B cell (primary cell): ENCODE measurements around the gene APOC1. TPM values are rescaled to one million over a fixed set of nuclear protein-coding genes. Genes with fewer than 3 reads are reported as not detected.

Experiments
- ATAC-seq: fragments of 200-7000 bp; cut with Tn5 transposase; one replicate; pipeline ENCODE4 v1.10.0; 2021; ENCODE audit warnings: low read depth, mild to moderate bottlenecking, moderate number of reproducible peaks, moderate library complexity
- CTCF ChIA-PET: fragments of 350-600 bp; sonication (Branson Sonifier 250); formaldehyde crosslinking; loops from one replicate; lab custom pipeline; 2021; ENCODE audit warnings: antibody characterized with exemption, inconsistent platforms; lab: Charles Lee
- POLR2A ChIA-PET: fragments of 350-600 bp; sonication (Branson Sonifier 250); formaldehyde crosslinking; loops from one replicate; lab custom pipeline; 2021; ENCODE audit warnings: antibody characterized with exemption; lab: Charles Lee
- DNase-seq: peaks from one replicate; pipeline ENCODE4 v3.0.0; 2013
- H2AFZ ChIP-seq: 2 replicates; pipeline ENCODE4 v1.6.1; 2012; ENCODE audit warnings: mild to moderate bottlenecking, low read depth, low read length; ENCODE audit not compliant: insufficient read depth, poor library complexity, severe bottlenecking
- H3K27ac ChIP-seq, 2 donors: 1 replicate in 1 of 2; 2 replicates in 1 of 2; pipeline ENCODE4 v1.5.1; 2012 to 2013; ENCODE audit warnings: low read length in 2 of 2, mild to moderate bottlenecking in 2 of 2, moderate library complexity in 1 of 2
- H3K27me3 ChIP-seq, 4 experiments: fragments of 200-600 bp in 1 of 4; sonication (generic) in 1 of 4; replicated peaks in 1 of 4; 1 replicate in 2 of 4; 2 replicates in 2 of 4; pipeline versions ENCODE4 v1.6.1 to v1.7.0; 2013 to 2016; ENCODE audit warnings: low read length in 3 of 4, mild to moderate bottlenecking in 2 of 4, mixed read lengths in 1 of 4, moderate library complexity in 1 of 4; ENCODE audit not compliant: insufficient read depth in 4 of 4, control insufficient read depth in 3 of 4; ENCODE audit errors: control extremely low read depth in 1 of 4
- H3K36me3 ChIP-seq, 2 experiments: replicated peaks in 1 of 2; 1 replicate in 1 of 2; 2 replicates in 1 of 2; pipeline versions ENCODE4 v1.6.1 to v1.7.1; 2013; ENCODE audit warnings: low read length in 1 of 2; ENCODE audit not compliant: insufficient read depth in 2 of 2, control insufficient read depth in 1 of 2; ENCODE audit errors: control extremely low read depth in 1 of 2, extremely low read depth in 1 of 2
- H3K4me1 ChIP-seq, 2 donors: fragments of 200-600 bp in 1 of 2; sonication (generic) in 1 of 2; 1 replicate in 1 of 2; 2 replicates in 1 of 2; pipeline versions ENCODE4 v1.5.1 to v1.6.1; 2013 to 2017; ENCODE audit warnings: low read length in 2 of 2; ENCODE audit not compliant: control insufficient read depth in 2 of 2, insufficient read depth in 2 of 2
- H3K4me2 ChIP-seq: replicated peaks from 2 replicates; pipeline ENCODE3; 2012; ENCODE audit warnings: mild to moderate bottlenecking, low read depth, low read length; ENCODE audit not compliant: poor library complexity, severe bottlenecking
- H3K4me3 ChIP-seq, 5 experiments: fragments of 200-600 bp in 1 of 5; sonication (generic) in 1 of 5; 1 replicate in 3 of 5; 2 replicates in 2 of 5; pipeline versions ENCODE4 v1.5.1 to v1.7.0; 2011 to 2016; ENCODE audit warnings: low read length in 4 of 5, mild to moderate bottlenecking in 4 of 5, low read depth in 2 of 5, control low read depth in 1 of 5, moderate library complexity in 1 of 5; ENCODE audit not compliant: insufficient read depth in 1 of 5; ENCODE audit errors: control extremely low read depth in 1 of 5, extremely low read depth in 1 of 5
- H3K79me2 ChIP-seq: fragments of 200-600 bp; sonication (generic); one replicate; pipeline ENCODE4 v1.6.0; 2016; ENCODE audit warnings: low read length; ENCODE audit not compliant: control insufficient read depth, insufficient read depth
- H3K9ac ChIP-seq: fragments of 200-600 bp; sonication (generic); 2 replicates; pipeline ENCODE4 v1.6.1; 2017; ENCODE audit warnings: mild to moderate bottlenecking, low read length, moderate library complexity
- H3K9me3 ChIP-seq, 3 donors: one replicate each; pipeline versions ENCODE4 v1.6.1 to v1.7.1; 2013; ENCODE audit warnings: low read length in 2 of 3; ENCODE audit not compliant: control insufficient read depth in 2 of 3, insufficient read depth in 1 of 3; ENCODE audit errors: control extremely low read depth in 1 of 3
- H4K20me1 ChIP-seq: 2 replicates; pipeline ENCODE4 v1.6.0; 2012; ENCODE audit warnings: mild to moderate bottlenecking, low read length; ENCODE audit not compliant: insufficient read depth, control insufficient read depth, poor library complexity, severe bottlenecking
- H3K27ac Mint-ChIP-seq: one replicate; pipeline ENCODE4 v1.8.0; 2021; ENCODE audit warnings: mixed read lengths
- H3K27me3 Mint-ChIP-seq: one replicate; pipeline ENCODE4 v1.8.0; 2021; ENCODE audit warnings: mixed read lengths
- H3K4me1 Mint-ChIP-seq: one replicate; pipeline ENCODE4 v1.8.0; 2021; ENCODE audit warnings: mixed read lengths
- H3K4me3 Mint-ChIP-seq: one replicate; pipeline ENCODE4 v1.8.0; 2021; ENCODE audit warnings: mixed read lengths
- H3K9me3 Mint-ChIP-seq: one replicate; pipeline ENCODE4 v1.8.0; 2022; ENCODE audit warnings: mixed read lengths; ENCODE audit not compliant: insufficient read depth
- EZH2 ChIP-seq: IDR thresholded peaks from 2 replicates; pipeline ENCODE4 v1.6.1; 2012; ENCODE audit warnings: borderline replicate concordance, low read depth, mild to moderate bottlenecking, moderate library complexity, low read length; ENCODE audit not compliant: insufficient read depth, poor library complexity, severe bottlenecking
- WGBS: methylation state at CpG from one replicate; pipeline ENCODE4 v1.1.5; 2013; ENCODE audit warnings: missing lambda C conversion rate; ENCODE audit not compliant: insufficient coverage; 5-methylcytosine and 5-hydroxymethylcytosine counted together
- intact Hi-C: fragments of 100-400 bp; cut with micrococcal nuclease; formaldehyde crosslinking; loops from one replicate; pipeline ENCODE4 v1.10.0; 2022
- polyA plus RNA-seq: library from polyadenylated mRNA; depleted of rRNA; stranded (reverse); fragments of >200 nt; gene quantifications from 2 replicates; pipeline ENCODE4 v1.2.3, GENCODE V29; 2012
- total RNA-seq, 2 donors: library from RNA; stranded (reverse); fragments of 120-200 nt in 1 of 2; gene quantifications; 1 replicate in 1 of 2; 2 replicates in 1 of 2; pipeline versions ENCODE4 v1.2.3 to v1.2.4, GENCODE V29; 2013 to 2022
- TF ChIP-seq, protein P1 (sequence below): fragments of 200-600 bp; IDR thresholded peaks from one replicate; pipeline ENCODE4 v1.8.0; 2022; ENCODE audit warnings: antibody characterized with exemption, mild to moderate bottlenecking

The APOC1 gene
- total and polyA plus RNA-seq, 2 donors (not counting 1 experiment from before 2014, with no cell fraction given), result not detected

GRCh38 chr19:44943801-44944249 is 29.4 kb downstream of the APOC1 start:
- Histone ChIP-seq H3K4me1 (peaks cover 4 to 11% of the 10 kb centered on the region in 2 donors), H3K27ac (no peak overlapping the region), H3K27me3 (no peaks in the 10 kb centered on the region), H3K4me2 (peak overlapping the region; percentile 33), H3K9me3 (no peaks in the 10 kb centered on the region), H4K20me1 (no peaks in the 10 kb centered on the region), H2AFZ (peak overlapping the region; percentile 22), H3K9ac (peak overlapping the region; percentile 3), H3K79me2 (no peaks in the 10 kb centered on the region), H3K36me3 (no peaks in the 10 kb centered on the region), H3K4me3 (peak overlapping the region in 1 of 5 experiments; percentile 9)
- TF ChIP-seq EZH2, result no peak
- TF ChIP-seq, protein P1, sequence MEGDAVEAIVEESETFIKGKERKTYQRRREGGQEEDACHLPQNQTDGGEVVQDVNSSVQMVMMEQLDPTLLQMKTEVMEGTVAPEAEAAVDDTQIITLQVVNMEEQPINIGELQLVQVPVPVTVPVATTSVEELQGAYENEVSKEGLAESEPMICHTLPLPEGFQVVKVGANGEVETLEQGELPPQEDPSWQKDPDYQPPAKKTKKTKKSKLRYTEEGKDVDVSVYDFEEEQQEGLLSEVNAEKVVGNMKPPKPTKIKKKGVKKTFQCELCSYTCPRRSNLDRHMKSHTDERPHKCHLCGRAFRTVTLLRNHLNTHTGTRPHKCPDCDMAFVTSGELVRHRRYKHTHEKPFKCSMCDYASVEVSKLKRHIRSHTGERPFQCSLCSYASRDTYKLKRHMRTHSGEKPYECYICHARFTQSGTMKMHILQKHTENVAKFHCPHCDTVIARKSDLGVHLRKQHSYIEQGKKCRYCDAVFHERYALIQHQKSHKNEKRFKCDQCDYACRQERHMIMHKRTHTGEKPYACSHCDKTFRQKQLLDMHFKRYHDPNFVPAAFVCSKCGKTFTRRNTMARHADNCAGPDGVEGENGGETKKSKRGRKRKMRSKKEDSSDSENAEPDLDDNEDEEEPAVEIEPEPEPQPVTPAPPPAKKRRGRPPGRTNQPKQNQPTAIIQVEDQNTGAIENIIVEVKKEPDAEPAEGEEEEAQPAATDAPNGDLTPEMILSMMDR, result no peak
- Mint-ChIP-seq H3K4me1 (peaks cover 12% of the 10 kb centered on the region), H3K4me3 (peak overlapping the region; percentile 71), H3K27me3 (no peaks in the 10 kb centered on the region), H3K27ac (peak overlapping the region; percentile 86), H3K9me3 (no peaks in the 10 kb centered on the region)
- ChIA-PET CTCF (interaction anchor here (0.7 to 1.2 kb wide), 2 partner anchors 40 to 275 kb away, joined by 4 to 5 read pairs; no protein-coding TSS in a partner anchor), POLR2A (no interaction called here)
- intact Hi-C loops, result no loop called here
- 9% methylated on average over 8 of the region's 10 CpGs for WGBS
- DNase-seq, result peak; percentile 64
- peak; percentile 95 for ATAC-seq

- Histone ChIP-seq H3K9me3 (no peaks in the 10 kb centered on the region), H2AFZ (no peak overlapping the region), H3K4me3 (no peak overlapping the region), H3K27ac (no peak overlapping the region), H3K4me1 (peaks cover 4 to 11% of the 10 kb centered on the region in 2 donors), H3K36me3 (peaks cover 0 to 4% of the 10 kb centered on the region in 2 experiments), H3K27me3 (no peaks in the 10 kb centered on the region), H3K4me2 (no peak overlapping the region), H4K20me1 (peaks cover 3% of the 10 kb centered on the region), H3K9ac (no peak overlapping the region), H3K79me2 (peaks cover 16% of the 10 kb centered on the region)
- Mint-ChIP-seq H3K4me1 (peaks cover 14% of the 10 kb centered on the region), H3K27ac (no peak overlapping the region), H3K9me3 (no peaks in the 10 kb centered on the region), H3K27me3 (no peaks in the 10 kb centered on the region), H3K4me3 (no peak overlapping the region)
- no peak for ATAC-seq
- POLR2A ChIA-PET, result no interaction called here
- intact Hi-C loops, result no loop called here
- WGBS, result 92% methylated on average over 11 of the region's 13 CpGs
- TF ChIP-seq, protein P1, result no peak
- TF ChIP-seq EZH2, result no peak
- no peak for DNase-seq
- CTCF ChIA-PET, result no interaction called here
These were observed 32.7 kb downstream of the APOC1 start for GRCh38 chr19:44947041-44947581.
